ENCODE data around the gene BROX.

DNA sequence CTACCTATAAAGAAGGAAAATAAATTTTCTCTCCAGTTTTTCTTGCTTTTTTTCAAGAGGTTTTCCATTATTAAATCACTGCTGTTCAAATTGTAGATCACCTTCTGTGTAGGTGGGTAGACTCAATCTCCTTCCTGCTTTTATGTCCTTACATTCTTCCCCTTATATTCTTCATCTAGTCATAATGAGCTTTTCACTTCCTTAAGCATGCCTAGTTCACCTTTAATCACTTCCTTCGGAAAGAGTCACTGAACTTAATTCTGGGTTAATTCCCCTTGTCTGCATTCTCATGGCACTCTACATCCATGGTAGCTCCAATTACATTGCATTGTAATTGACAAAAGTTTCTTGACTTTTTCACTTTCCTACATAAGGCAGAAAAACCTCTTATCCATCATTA is 18.5 kb downstream of the BROX start:
- TF ChIP-seq GATA2 (IDR thresholded peaks at IDR 0.05; ENCODE audit: low read depth, low read length) (no peak), GATA3 (IDR thresholded peaks at IDR 0.05; ENCODE audit: low read depth, low read length) (no peak)

Data from SH-SY5Y (cell line).